ENCODE data around the gene LONRF3. TPM values are rescaled to one million over a fixed set of nuclear protein-coding genes. Genes with fewer than 3 reads are reported as not detected.

Gene LONRF3
- total RNA-seq, 2 experiments from 2014 or later = 1.7 to 1.9 TPM

- no peak for TF ChIP-seq CTCF (IDR thresholded peaks at IDR 0.05)
- no peak for DNase-seq
- Mint-ChIP-seq H3K27me3 (no peaks in the 10 kb centered on the region), H3K27ac (no peak overlapping the region), H3K36me3 (ENCODE audit: low read depth) (no peaks in the 10 kb centered on the region), H3K4me3 (no peak overlapping the region), H3K9me3 (no peaks in the 10 kb centered on the region), H3K4me1 (ENCODE audit: low read depth) (no peaks in the 10 kb centered on the region)
- no peak for ATAC-seq
- CTCF ChIA-PET = no interaction called here
- intact Hi-C loops (cut with micrococcal nuclease) = no loop called here
- POLR2A ChIA-PET = interaction anchor here (0.7 kb wide), 1 partner anchor 217 kb away, joined by 3 read pairs; no protein-coding TSS in a partner anchor
Measured at GRCh38 chrX:119003462-119003861, 29.0 kb downstream of the LONRF3 start.

GRCh38 chrX:119004920-119005524 is 30.6 kb downstream of the LONRF3 start:
- Mint-ChIP-seq H3K4me1 (ENCODE audit: low read depth) (no peaks in the 10 kb centered on the region), H3K9me3 (no peaks in the 10 kb centered on the region), H3K27ac (no peak overlapping the region), H3K27me3 (no peaks in the 10 kb centered on the region), H3K4me3 (no peak overlapping the region), H3K36me3 (ENCODE audit: low read depth) (no peaks in the 10 kb centered on the region)
- intact Hi-C loops (cut with micrococcal nuclease) = loop anchor here (5.0 kb wide), 1 partner anchor 62 kb away; no protein-coding TSS in a partner anchor
- POLR2A ChIA-PET = no interaction called here
- peak; percentile 64 for TF ChIP-seq CTCF (IDR thresholded peaks at IDR 0.05)
- CTCF ChIA-PET = interaction anchor here (0.5 to 2.5 kb wide), 16 partner anchors 11 to 166 kb away, joined by 3 to 18 read pairs (median 3); no protein-coding TSS in a partner anchor
- DNase-seq (peak; percentile 54), ATAC-seq (peak; percentile 80)

- POLR2A ChIA-PET = no interaction called here
- H3K9me3 Mint-ChIP-seq = no peaks in the 10 kb centered on the region
- no peak overlapping the region for H3K4me3 Mint-ChIP-seq
- no peaks in the 10 kb centered on the region for H3K4me1 Mint-ChIP-seq (ENCODE audit: low read depth)
- no peaks in the 10 kb centered on the region for H3K36me3 Mint-ChIP-seq (ENCODE audit: low read depth)
- H3K27ac Mint-ChIP-seq = no peak overlapping the region
- ATAC-seq (no peak), DNase-seq (no peak)
- intact Hi-C loops (cut with micrococcal nuclease) = loop anchor here (5.0 kb wide), 1 partner anchor 60 kb away; no protein-coding TSS in a partner anchor
- CTCF ChIA-PET = interaction anchor here (1.6 kb wide), 1 partner anchor 8 kb away, joined by 5 read pairs; no protein-coding TSS in a partner anchor
- no peak for TF ChIP-seq CTCF (IDR thresholded peaks at IDR 0.05)
- no peaks in the 10 kb centered on the region for H3K27me3 Mint-ChIP-seq
Measured at GRCh38 chrX:119007189-119007770, 32.9 kb downstream of the LONRF3 start.

GRCh38 chrX:119008110-119008744 is 33.8 kb downstream of the LONRF3 start:
- ChIA-PET POLR2A (no interaction called here), CTCF (interaction anchor here (1.2 kb wide), 2 partner anchors 58 to 160 kb away, joined by 4 to 7 read pairs; no protein-coding TSS in a partner anchor)
- Mint-ChIP-seq H3K36me3 (ENCODE audit: low read depth) (no peaks in the 10 kb centered on the region), H3K4me1 (ENCODE audit: low read depth) (no peaks in the 10 kb centered on the region), H3K9me3 (no peaks in the 10 kb centered on the region), H3K27ac (no peak overlapping the region), H3K27me3 (no peaks in the 10 kb centered on the region), H3K4me3 (no peak overlapping the region)
- TF ChIP-seq CTCF (IDR thresholded peaks at IDR 0.05) = peak; percentile 46
- intact Hi-C loops (cut with micrococcal nuclease) = loop anchor here (2.0 to 5.0 kb wide), 2 partner anchors 59 to 161 kb away; no protein-coding TSS in a partner anchor
- ATAC-seq (peak; percentile 61), DNase-seq (peak; percentile 52)
